A549 (cell line): Measurements from ENCODE around the gene CCDC126. TPM values are rescaled to one million over a fixed set of nuclear protein-coding genes. Genes with fewer than 3 reads are reported as not detected.

ENCODE experiments used
- polyA plus RNA-seq, 4 experiments: library from polyadenylated mRNA; depleted of rRNA in 3 of 4; stranded (reverse); fragments of >200 nt; fragmentation: RNase III in 1 of 4; extraction: RNeasy Plus Mini Kit Qiagen cat#74134 plus additional on column Dnase treatment in 1 of 4; gene quantifications; 2 replicates in 3 of 4; 3 replicates in 1 of 4; pipeline ENCODE4 v1.2.3, GENCODE V29; 2011 to 2017
- small RNA-seq, 6 experiments: library from RNA; depleted of rRNA; stranded (forward); fragments of <200 nt; gene quantifications; one replicate each; pipeline ENCODE3, GENCODE V24; 2012

Gene CCDC126
- polyA plus RNA-seq, 2 of the 4 experiments (the other 2 are of a cell fraction) = 6.2 to 10.1 TPM

Small RNAs within 50 kb of the gene (small RNA-seq; reads per million reads assigned to genes)
- gene AC006026.2 = 0 reads per million in 6 experiments

Other genes with a start within 250 kb of the CCDC126 start
- gene IGF2BP3, start 126.9 kb upstream of the CCDC126 start, polyA plus RNA-seq (2011; rRNA removed) = 47.2 and 62.0 TPM in 2 replicates
- gene IGF2BP3, start 126.9 kb upstream of the CCDC126 start, polyA plus RNA-seq (2017; fragmentation: RNase III; extraction: RNeasy Plus Mini Kit Qiagen cat#74134 plus additional on column Dnase treatment) = 26.7 to 30.4 TPM (median 30.1 TPM) in 3 replicates
- 85.5 and 90.8 TPM in 2 replicates for gene TRA2A, start 65.4 kb upstream of the CCDC126 start, polyA plus RNA-seq (2011; rRNA removed)
- gene TRA2A, start 65.4 kb upstream of the CCDC126 start, polyA plus RNA-seq (2017; fragmentation: RNase III; extraction: RNeasy Plus Mini Kit Qiagen cat#74134 plus additional on column Dnase treatment) = 111 to 113 TPM (median 113 TPM) in 3 replicates
- gene FAM221A, start 82.8 kb downstream of the CCDC126 start, polyA plus RNA-seq (2011; rRNA removed) = 1.8 and 2.6 TPM in 2 replicates
- 0.66 to 1.1 TPM (median 0.94 TPM) in 3 replicates for gene FAM221A, start 82.8 kb downstream of the CCDC126 start, polyA plus RNA-seq (2017; fragmentation: RNase III; extraction: RNeasy Plus Mini Kit Qiagen cat#74134 plus additional on column Dnase treatment)
- 2.2 and 3.9 TPM in 2 replicates for gene STK31, start 112.8 kb downstream of the CCDC126 start, polyA plus RNA-seq (2011; rRNA removed)
- gene STK31, start 112.8 kb downstream of the CCDC126 start, polyA plus RNA-seq (2017; fragmentation: RNase III; extraction: RNeasy Plus Mini Kit Qiagen cat#74134 plus additional on column Dnase treatment) = 2.0 to 2.4 TPM (median 2.3 TPM) in 3 replicates